Kidney glomerular epithelial cell (primary cell): ENCODE data around the gene CFAP97.
"Not testable (repeated sequence)": the region's sequence is repeated elsewhere in the genome, so short reads cannot be mapped to it uniquely, and the experiment has no call there.

Experiments used
- DNase-seq: peaks from one replicate; lab custom pipeline; 2025; lab: John Stamatoyannopoulos, UW

Gene CFAP97

GRCh38 chr4:185203486-185204237, at the start of gene CFAP97:
CFAP97 (minus strand) TSS chr4:185204000; CDS start chr4:185191196, 12,804 bp downstream.
- DNase-seq, result peak; percentile 49

DNA sequence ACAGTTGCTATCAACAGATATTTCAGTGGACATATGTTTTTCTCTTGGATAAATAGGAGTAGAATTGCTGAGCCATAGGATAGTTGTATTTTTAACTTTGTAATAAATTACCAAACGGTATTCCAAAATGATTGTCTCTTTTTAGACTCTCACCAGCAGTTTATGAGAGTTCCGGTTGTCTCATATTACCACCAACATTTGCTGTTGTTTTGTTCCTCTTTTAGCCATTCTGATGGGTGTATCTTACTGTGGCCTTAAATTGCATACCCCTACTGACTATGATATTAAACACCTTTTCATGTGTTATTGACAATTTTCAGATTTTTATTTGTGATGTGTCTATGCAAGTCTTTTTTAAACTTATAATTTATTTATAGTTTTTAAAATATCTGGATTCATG, 45.3 kb upstream of the CFAP97 start:
- DNase-seq, result no peak

- no peak for DNase-seq
Measured at GRCh38 chr4:185248393-185249039, 44.7 kb upstream of the CFAP97 start.

- no peak for DNase-seq
Measured at GRCh38 chr4:185247151-185247550, 43.4 kb upstream of the CFAP97 start.

DNA sequence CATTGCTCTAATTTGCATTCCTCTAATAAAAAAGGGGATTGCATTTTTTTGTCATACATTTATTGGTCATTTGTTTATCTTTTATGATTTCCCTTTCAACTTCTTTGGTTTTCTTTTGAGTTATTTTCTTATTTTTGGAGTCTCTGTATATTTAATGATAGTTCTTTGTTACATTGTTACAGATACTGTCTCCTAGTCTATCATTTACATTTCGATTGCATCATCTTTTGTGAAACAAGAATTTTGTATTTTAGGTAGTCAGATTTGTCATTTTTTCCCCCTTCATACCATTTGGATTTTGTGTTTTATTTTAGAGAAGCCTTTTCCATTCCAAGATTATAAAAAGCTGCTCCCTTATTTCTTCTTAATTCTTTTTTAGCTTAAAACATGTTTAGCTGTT, 42.7 kb upstream of the CFAP97 start:
- no peak for DNase-seq

DNA sequence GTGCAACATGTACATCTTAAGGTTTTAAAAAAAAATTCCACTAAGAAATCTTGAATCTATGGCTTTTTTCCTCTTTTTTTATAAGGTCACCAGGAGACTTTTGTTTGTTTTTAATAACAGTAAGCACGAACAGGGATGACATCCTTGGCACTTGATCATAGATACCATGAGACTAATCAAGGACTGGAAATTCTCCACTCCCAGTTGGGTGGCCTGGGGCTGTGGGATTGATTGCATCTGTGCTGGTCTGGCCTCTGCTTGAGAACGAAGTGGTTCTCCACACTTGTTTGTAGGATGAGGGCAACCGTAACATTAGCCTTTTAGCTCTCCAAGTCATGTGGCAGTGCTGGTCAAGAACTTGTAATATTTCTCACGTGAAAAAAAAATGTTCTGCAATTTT, 41.0 kb upstream of the CFAP97 start:
- DNase-seq, result no peak

DNA sequence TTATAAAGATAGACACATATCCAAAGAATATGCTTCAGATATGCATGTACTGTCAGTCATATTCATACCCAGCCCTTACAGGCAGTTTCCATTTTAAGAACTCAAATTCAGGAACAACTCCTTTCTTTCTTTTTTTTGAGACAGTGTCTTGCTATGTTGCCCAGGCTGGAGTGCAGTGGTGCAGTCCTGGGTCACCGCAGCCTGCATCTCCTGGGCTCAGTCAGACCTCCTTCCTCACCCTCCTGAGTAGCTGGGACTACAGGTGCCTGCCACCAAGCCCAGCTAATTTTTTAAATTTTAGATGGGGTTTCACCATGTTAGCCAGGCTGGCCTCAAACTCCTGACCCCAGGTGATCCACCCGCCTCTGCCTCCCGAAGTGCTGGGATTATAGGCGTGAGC, 40.1 kb upstream of the CFAP97 start:
- DNase-seq, result no peak

DNA sequence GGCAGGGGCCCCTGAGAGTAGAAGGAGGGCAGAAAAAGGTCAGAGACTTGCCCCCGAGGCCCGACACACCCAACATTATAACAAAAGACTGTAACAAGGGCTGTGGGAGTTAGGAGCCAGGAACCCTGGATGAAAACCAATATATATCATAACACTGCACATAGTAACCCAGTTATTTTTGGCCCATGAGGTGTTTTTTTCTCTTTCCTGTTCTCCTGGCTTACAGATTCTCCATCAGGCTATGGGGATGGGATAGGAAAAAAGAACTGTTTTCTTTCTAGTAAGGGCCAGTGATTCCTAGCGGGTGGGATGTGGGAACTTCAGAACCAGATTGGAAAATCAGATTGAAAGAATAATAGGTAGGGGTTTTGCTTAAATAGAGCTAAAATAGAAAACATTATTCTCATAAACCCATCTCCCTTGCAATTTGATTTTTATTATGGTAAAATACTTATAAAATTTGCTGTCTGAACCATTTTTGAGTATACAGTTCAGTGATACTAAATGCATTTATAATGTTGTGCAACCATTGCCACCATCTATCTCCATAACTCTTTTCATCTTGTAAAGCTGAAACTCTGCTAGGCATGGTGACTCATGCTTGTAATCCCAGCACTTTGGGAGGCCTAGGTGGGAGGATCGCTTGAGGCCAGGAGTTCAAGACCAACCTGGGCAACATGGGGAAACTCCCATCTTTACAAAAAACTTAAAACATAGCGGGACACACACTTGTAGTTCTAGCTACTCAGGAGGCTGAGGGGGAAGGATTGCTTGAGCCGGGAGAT, 39.1 kb upstream of the CFAP97 start:
- no peak for DNase-seq

- not testable (repeated sequence) for DNase-seq
Measured at GRCh38 chr4:185240486-185240885, 36.7 kb upstream of the CFAP97 start.

DNA sequence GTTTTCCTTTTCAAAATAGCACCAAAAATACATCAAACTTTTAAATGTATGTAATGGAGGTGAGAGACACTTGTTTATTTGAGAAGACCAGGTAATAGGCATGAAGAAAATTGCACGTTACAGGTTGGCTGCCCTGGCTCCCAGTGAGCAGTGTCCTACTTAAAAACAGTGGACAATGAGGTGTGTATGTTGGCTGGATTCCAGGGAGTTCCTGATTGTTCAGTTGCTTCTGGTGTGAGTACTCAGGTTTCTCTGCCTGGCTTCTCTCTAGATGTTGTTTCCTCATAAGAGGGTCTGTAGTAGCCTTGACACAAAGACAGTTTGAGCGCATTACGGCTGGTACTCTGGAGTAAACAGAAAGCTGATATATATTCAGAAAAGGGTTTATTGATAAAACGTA, 35.0 kb upstream of the CFAP97 start:
- no peak for DNase-seq

DNA sequence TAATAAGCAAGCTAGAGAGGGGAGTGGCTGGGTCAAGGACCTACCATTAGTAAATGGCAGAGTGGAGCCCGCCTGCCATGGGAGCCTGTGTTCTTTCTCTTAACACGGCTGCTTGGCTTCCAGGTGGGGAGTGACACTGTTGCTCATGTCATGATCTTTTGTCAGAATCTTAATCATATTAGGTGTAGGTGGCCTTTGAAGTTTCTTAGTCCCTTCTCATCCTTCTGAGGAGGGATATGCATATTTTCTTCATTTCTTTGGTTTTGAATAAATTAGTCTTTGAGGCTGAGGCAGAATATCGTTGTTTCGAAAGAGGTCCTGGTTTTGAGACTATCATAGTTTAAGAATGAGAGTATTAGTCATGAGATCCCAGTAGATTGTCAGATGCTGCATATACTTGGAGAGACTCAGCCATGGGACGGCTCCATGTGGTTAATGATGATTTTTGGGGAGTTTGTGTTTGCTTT, 34.4 kb upstream of the CFAP97 start:
- DNase-seq, result no peak

DNA sequence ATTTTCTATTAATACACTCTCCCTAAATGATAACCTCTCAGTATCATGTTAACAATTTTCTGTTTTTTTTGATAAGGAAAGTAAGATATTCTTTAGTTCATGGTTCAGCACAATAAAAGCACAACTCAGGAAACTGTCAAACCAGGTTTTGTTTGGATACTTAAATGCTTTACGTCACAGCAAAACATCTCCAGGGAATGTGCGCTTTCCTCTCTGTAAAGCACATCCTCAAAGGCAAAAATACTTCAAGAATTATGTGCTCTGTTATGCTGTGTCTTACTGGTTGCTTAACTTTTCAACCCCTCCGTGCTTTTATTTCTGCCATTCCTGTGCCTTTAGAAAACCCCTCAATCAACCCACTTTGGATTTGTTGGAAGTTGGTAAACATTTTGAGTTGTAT, 33.4 kb upstream of the CFAP97 start:
- no peak for DNase-seq

- peak; percentile 35 for DNase-seq
Measured at GRCh38 chr4:185235843-185236503, 32.2 kb upstream of the CFAP97 start.

GRCh38 chr4:185235119-185235842, 31.5 kb upstream of the CFAP97 start:
- DNase-seq, result no peak

GRCh38 chr4:185232370-185232769, 28.6 kb upstream of the CFAP97 start:
- peak; percentile 67 for DNase-seq

DNA sequence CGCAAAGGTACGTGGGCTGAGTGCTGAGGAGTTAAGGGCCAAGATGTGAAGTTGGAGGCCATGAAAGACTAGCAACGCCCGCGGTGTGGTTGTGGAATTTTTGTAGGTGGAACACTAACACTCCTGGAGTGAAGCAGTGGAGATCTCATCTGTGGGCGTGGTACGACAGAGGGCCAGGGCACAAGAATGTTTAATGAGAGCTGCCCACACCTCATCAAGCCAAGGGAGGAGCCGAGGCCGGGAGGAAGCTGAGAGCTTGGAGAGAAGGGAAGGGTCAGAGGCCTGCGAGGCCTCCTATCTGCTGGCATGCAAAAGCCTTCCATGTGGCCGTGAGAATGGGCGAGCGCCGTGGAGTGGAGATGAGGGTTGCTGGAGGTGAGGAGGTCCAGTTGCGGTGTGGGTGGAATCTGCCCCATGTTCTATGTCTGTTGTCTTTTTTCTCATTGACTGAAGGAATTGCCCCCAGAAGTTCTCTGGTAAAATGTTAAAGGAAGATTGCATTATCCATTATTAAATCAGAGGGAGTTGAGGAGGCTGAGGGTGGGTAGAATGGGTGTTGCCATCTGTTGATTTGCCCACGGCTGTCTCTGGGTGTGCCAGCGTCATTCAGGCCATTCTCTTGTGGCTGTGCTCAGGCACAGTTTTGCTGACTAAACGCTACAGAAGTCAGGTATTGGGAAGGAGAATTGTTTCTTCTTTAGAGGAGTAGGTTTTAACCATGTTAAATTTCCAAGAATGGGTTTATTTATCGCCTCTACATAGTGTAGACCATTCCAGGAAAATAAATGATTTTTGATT, 25.4 kb upstream of the CFAP97 start:
- no peak for DNase-seq

DNA sequence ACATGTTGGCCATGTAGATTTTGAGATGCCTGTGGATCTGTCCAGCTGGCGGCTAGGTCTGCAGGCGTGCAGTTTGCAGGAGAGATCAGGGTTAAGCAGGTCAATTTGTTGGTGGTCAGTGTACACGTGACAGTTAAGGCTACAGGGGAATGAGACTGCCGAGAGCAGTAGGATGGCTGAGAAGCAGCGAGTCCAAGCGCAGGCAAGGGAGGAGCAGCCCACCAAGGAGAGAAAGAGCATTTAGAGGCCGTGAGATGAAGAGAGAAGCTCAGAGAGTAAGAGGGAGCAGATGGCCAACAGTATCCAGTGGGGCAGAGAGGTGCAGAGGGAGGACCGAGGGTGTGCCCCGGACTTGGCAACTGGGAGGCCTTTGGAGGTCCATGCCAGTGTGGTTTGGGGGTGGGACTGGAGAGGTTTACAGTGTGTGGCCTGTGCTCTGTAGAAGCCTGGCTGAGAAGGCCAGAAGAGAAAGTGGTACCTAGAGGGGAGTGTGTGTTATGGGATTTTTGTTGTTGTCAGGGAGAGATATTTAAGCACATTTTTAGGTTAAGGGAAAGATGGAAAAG, 24.0 kb upstream of the CFAP97 start:
- DNase-seq, result no peak

DNA sequence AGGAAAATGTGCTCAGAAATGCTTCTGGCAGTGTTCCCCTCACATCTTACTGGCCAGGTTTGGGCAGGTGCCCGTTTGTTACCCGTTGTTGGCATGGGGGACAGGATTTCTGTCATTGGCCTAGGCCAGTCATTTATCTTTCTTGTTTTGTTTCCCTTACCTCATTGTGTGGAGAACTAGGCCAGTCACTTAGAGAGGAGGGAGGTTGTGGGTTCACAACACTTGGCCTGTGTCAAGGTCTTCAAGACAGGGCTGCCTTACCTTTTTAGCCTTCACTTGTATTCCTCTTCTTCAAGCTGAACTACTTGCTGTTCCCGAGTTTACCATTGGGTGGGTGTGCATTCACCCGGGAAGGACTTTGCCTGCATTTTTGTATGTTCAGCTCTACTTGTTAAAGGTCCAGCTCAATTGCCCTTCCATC, 23.3 kb upstream of the CFAP97 start:
- peak; percentile 30 for DNase-seq

DNA sequence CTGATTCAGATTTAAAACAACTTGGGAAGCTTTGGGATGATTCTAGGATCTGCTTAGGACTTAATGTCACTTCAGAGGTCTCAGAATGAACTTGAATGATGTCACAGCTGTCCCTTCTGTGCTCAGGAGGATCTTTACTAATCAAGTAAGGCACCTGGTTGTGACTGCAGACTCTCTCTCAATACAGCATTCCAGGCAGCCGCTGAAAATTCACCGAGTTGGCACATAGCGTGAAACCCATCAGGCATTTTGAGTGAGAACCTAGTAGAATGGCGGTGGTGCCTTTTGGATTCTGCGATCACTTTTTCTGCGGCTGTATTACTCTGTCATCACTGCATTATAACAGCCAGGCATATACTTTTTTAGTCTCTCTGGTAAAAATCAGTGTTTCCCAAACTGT, 22.1 kb upstream of the CFAP97 start:
- DNase-seq, result no peak

DNA sequence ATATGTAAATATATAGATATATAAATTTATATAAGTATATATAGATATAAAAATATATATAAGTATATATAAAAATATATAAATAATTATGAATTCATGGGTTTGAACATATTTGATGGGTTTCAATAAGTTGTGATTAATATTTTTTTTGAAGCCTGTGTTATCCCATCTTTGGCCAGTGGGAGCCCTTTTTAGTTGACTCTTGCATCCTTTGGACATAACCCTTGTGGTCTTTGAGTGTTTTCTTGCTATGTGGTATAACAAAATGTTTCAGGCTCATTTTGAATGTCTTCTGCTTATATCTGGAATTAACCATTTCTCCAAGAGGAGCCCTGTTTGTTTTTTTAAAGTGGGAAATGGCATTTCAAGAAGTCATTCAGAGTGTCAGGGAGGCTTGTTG, 20.8 kb upstream of the CFAP97 start:
- DNase-seq, result no peak
